GM12878 (cell line): ENCODE results near the gene NES. TPM values are rescaled to one million over a fixed set of nuclear protein-coding genes. Genes with fewer than 3 reads are reported as not detected.

ENCODE experiments used
- ATAC-seq: fragments of 200-7000 bp; cut with Tn5 transposase; 3 replicates; pipeline ENCODE4 v1.9.1; 2020; ENCODE audit warnings: mild to moderate bottlenecking, moderate library complexity
- BruUV-seq: library from RNA; stranded (reverse); fragments of 400-500 nt; replicated peaks from 2 replicates; lab custom pipeline; 2021; lab: Mats Ljungman, UMichigan
- CTCF ChIA-PET: fragments of 300-600 bp; sonication (Branson Sonifier 250); formaldehyde crosslinking; extraction: SDS; loops from one replicate; lab custom pipeline; 2021; ENCODE audit warnings: inconsistent platforms; lab: Yijun Ruan, JAX
- POLR2A ChIA-PET: fragments of 350-600 bp; formaldehyde crosslinking; extraction: SDS; loops from one replicate; lab custom pipeline; 2021; ENCODE audit warnings: inconsistent platforms; lab: Charles Lee
- RAD21 ChIA-PET: fragments of 300-600 bp; sonication (Branson Sonifier 250); formaldehyde crosslinking; loops from one replicate; lab custom pipeline; 2023; ENCODE audit warnings: antibody characterized with exemption; ENCODE audit not compliant: unreplicated experiment; lab: Charles Lee
- SMC1A ChIA-PET: fragments of 300-600 bp; sonication (Branson Sonifier 250); formaldehyde crosslinking; loops from one replicate; lab custom pipeline; 2023; ENCODE audit not compliant: unreplicated experiment, uncharacterized antibody; lab: Charles Lee
- DNase-seq: peaks from one replicate; pipeline ENCODE4 v3.0.0-alpha.2; 2011; ENCODE audit warnings: low read depth, low spot score
- FAIRE-seq: peaks from 3 replicates; lab custom pipeline; 2011; peaks lifted over from hg19 to GRCh38; lab: Jason Lieb, UNC
- H2AFZ ChIP-seq: 2 replicates; pipeline ENCODE4 v1.6.0; 2011; ENCODE audit warnings: low read depth, low read length, control low read depth; ENCODE audit not compliant: control insufficient read depth
- H3K27ac ChIP-seq: 2 replicates; pipeline ENCODE4 v1.5.1; 2011; ENCODE audit warnings: control low read depth; ENCODE audit not compliant: control insufficient read depth, insufficient read depth
- H3K27me3 ChIP-seq, 2 experiments: replicated peaks in 1 of 2; 2 replicates each; pipeline versions ENCODE4 v1.6.0 to v1.6.1; 2011; ENCODE audit warnings: low read length in 1 of 2; ENCODE audit not compliant: control insufficient read depth in 2 of 2, insufficient read depth in 2 of 2
- H3K36me3 ChIP-seq, 2 experiments: 2 replicates each; pipeline ENCODE4 v1.5.1; 2011; ENCODE audit warnings: low read length in 1 of 2; ENCODE audit not compliant: control insufficient read depth in 2 of 2, insufficient read depth in 2 of 2
- H3K4me1 ChIP-seq: 2 replicates; pipeline ENCODE4 v1.6.1; 2011; ENCODE audit warnings: mild to moderate bottlenecking, low read length, moderate library complexity, mixed read lengths; ENCODE audit not compliant: control insufficient read depth, insufficient read depth
- H3K4me2 ChIP-seq: 2 replicates; pipeline ENCODE4 v1.6.0; 2011; ENCODE audit warnings: control low read depth; ENCODE audit not compliant: control insufficient read depth, insufficient read depth
- H3K4me3 ChIP-seq: fragments of 200-600 bp; sonication (generic); 2 replicates; pipeline ENCODE4 v1.5.1; 2016
- H3K79me2 ChIP-seq: 2 replicates; pipeline ENCODE4 v1.6.0; 2011; ENCODE audit warnings: low read length; ENCODE audit not compliant: control insufficient read depth, insufficient read depth
- H3K9ac ChIP-seq: 2 replicates; pipeline ENCODE4 v1.8.0; 2011; ENCODE audit warnings: low read length, control low read depth, mixed read lengths; ENCODE audit not compliant: control insufficient read depth, insufficient read depth
- H3K9me3 ChIP-seq: replicated peaks from 3 replicates; pipeline ENCODE4 v1.5.1; 2011; ENCODE audit warnings: mild to moderate bottlenecking, low read length; ENCODE audit not compliant: control insufficient read depth, insufficient read depth
- H4K20me1 ChIP-seq: 2 replicates; pipeline ENCODE4 v1.6.0; 2011; ENCODE audit not compliant: control insufficient read depth, insufficient read depth
- CTCF ChIP-seq, 3 experiments: IDR thresholded peaks in 2 of 3; conservative IDR thresholded peaks in 1 of 3; 2 replicates each; pipeline ENCODE4 v1.5.1; 2011; ENCODE audit warnings: low read depth in 3 of 3, low read length in 3 of 3, mild to moderate bottlenecking in 3 of 3, control low read depth in 2 of 3, moderate library complexity in 2 of 3, inconsistent platforms in 1 of 3, mixed read lengths in 1 of 3; ENCODE audit not compliant: control insufficient read depth in 2 of 3, insufficient read depth in 1 of 3; ENCODE audit errors: extremely low read depth in 1 of 3
- HCFC1 ChIP-seq: fragments of 150-350 bp; IDR thresholded peaks from 2 replicates; pipeline ENCODE4 v1.6.1; 2014; ENCODE audit warnings: low read length
- MTA3 ChIP-seq: IDR thresholded peaks from 2 replicates; pipeline ENCODE4 v1.6.1; 2012; ENCODE audit warnings: low read length, inconsistent platforms, borderline replicate concordance
- SMC3 ChIP-seq: IDR thresholded peaks from 2 replicates; pipeline ENCODE4 v1.6.1; 2011; ENCODE audit warnings: low read length, improper control_type of control experiment, borderline replicate concordance
- WGBS: methylation state at CpG from one replicate; pipeline ENCODE4 v1.1.6; 2016; ENCODE audit warnings: low lambda C conversion rate; ENCODE audit not compliant: insufficient replicate concordance, insufficient coverage; ENCODE audit errors: missing lambda C conversion rate; 5-methylcytosine and 5-hydroxymethylcytosine counted together
- in situ Hi-C: fragments of 300-500 bp; cut with MboI; formaldehyde crosslinking; loops from 9 replicates; pipeline ENCODE4 v1.14.3; 2018; ENCODE audit warnings: mixed read lengths
- intact Hi-C: fragments of 100-400 bp; cut with micrococcal nuclease; formaldehyde crosslinking; loops from one replicate; pipeline ENCODE4 v1.14.2; 2022; ENCODE audit not compliant: unreplicated experiment
- polyA plus RNA-seq, 11 experiments: library from polyadenylated mRNA; depleted of rRNA in 4 of 11; unstranded in 6 of 11; stranded (reverse) in 5 of 11; fragments of >200 nt; fragmentation: Nextera tagmentation in 4 of 11; fragmentation: Illumina TruSeq in 1 of 11; extraction: Ambion mirVana in 4 of 11; extraction: Trizol in 1 of 11; gene quantifications; 1 replicate in 1 of 11; 2 replicates in 10 of 11; pipeline versions ENCODE4 v1.2.1 to v1.2.3, GENCODE V29; 2011 to 2016; ENCODE audit warnings: inconsistent platforms in 2 of 11, missing spikeins in 2 of 11, low read depth in 1 of 11
- total RNA-seq, 4 experiments: library from RNA; depleted of rRNA in 3 of 4; stranded (reverse); fragments of >200 nt in 3 of 4; fragmentation: Illumina TruSeq in 1 of 4; extraction: Trizol in 1 of 4; gene quantifications; 2 replicates each; pipeline versions ENCODE4 v1.2.1 to v1.2.3, GENCODE V29; 2013 to 2021

NES gene
- total and polyA plus RNA-seq, 10 of the 15 experiments (the other 5 are each of a cell fraction or from before 2014, with no cell fraction given): under 0.01 to 0.15 (median 0.02) TPM; not detected in 4

- TF ChIP-seq MTA3: no peak
These were observed 57.6 kb downstream of the NES start (continued) for GRCh38 chr1:156619582-156619955.

- Histone ChIP-seq H3K27ac (no peak within 1 kb of the TSS), H3K9me3 (no peaks in the 10 kb centered on the region), H3K36me3 (no peaks in the 10 kb centered on the region), H3K79me2 (no peaks in the 10 kb centered on the region), H3K4me2 (no peak within 1 kb of the TSS), H3K27me3 (peaks cover 10% of the 10 kb centered on the region in 2 experiments), H3K4me1 (no peaks in the 10 kb centered on the region; the same call in 1 of the 2 replicates), H3K9ac (no peak within 1 kb of the TSS), H4K20me1 (no peaks in the 10 kb centered on the region), H2AFZ (no peak within 1 kb of the TSS), H3K4me3 (no peak within 1 kb of the TSS)
- in situ Hi-C loops (no loop called here), intact Hi-C loops (no loop called here)
- FAIRE-seq (peak; percentile 76), ATAC-seq (peak; percentile 68), DNase-seq (no peak)
- ChIA-PET SMC1A (interaction anchor here (0.8 kb wide), 1 partner anchor 45 kb away, joined by 3 read pairs; no protein-coding TSS in a partner anchor), CTCF (interaction anchor here (1.2 to 3.0 kb wide), 11 partner anchors 8 to 233 kb away, joined by 3 to 16 read pairs (median 5); partner anchors contain the start of gene CRABP2), RAD21 (interaction anchor here (1.1 kb wide), 1 partner anchor 38 kb away, joined by 3 read pairs; no protein-coding TSS in a partner anchor), POLR2A (no interaction called here)
- TF ChIP-seq SMC3: peak; percentile 27; the same call in 1 of the 2 replicates
- TF ChIP-seq HCFC1: no peak
- TF ChIP-seq CTCF (IDR thresholded peaks at IDR 0.05 in 2 of 3, conservative IDR thresholded peaks at IDR 0.05 in 1 of 3; ENCODE audit: control insufficient read depth in 2 of 3, extremely low read depth in 1 of 3, insufficient read depth in 1 of 3, low read depth in 3 of 3, low read length in 3 of 3): peak; percentile 48 to 60 (median 53)
- BruUV-seq: no TSS peak
- WGBS: 6% methylated on average over 7 of the region's 7 CpGs
These were observed 58.2 kb downstream of the NES start, which contains the start of gene HAPLN2 for GRCh38 chr1:156618853-156619581. Gene HAPLN2 (plus strand): TSS chr1:156619415. CDS start chr1:156623491, 4,076 bp downstream.

Other genes with a start within 250 kb of the NES start
Only the 7 nearest of the 18 such genes appear.
- gene HAPLN2, start 58.0 kb downstream of the NES start, total RNA-seq (2014; rRNA removed): not detected in 2 replicates
- not detected in 2 replicates for gene HAPLN2, start 58.0 kb downstream of the NES start, total RNA-seq (2014; rRNA removed; fragmentation: Illumina TruSeq; extraction: Trizol)
- not detected in 2 replicates for gene HAPLN2, start 58.0 kb downstream of the NES start, total RNA-seq (2021)
- gene HAPLN2, start 58.0 kb downstream of the NES start, polyA plus RNA-seq (2011; rRNA removed): not detected in 2 replicates
- not detected in 2 replicates for gene HAPLN2, start 58.0 kb downstream of the NES start, polyA plus RNA-seq (2014; fragmentation: Illumina TruSeq; extraction: Trizol)
- not detected for gene HAPLN2, start 58.0 kb downstream of the NES start, polyA plus RNA-seq (2014; fragmentation: Nextera tagmentation; extraction: Ambion mirVana)
- gene HAPLN2, start 58.0 kb downstream of the NES start, polyA plus RNA-seq (2014; rRNA removed): 0.15 TPM in 1 of 2 replicates, not detected in the other
- under 1 TPM in 1 of 2 experiments, not detected in 1; 0.24 TPM for gene HAPLN2, start 58.0 kb downstream of the NES start, polyA plus RNA-seq (2016; fragmentation: Nextera tagmentation; extraction: Ambion mirVana)
- 0.11 and 0.40 TPM in 2 replicates for gene BCAN, start 35.3 kb downstream of the NES start, total RNA-seq (2014; rRNA removed)
- gene BCAN, start 35.3 kb downstream of the NES start, total RNA-seq (2014; rRNA removed; fragmentation: Illumina TruSeq; extraction: Trizol): 0.09 TPM in 1 of 2 replicates, not detected in the other
- 0.18 and 0.24 TPM in 2 replicates for gene BCAN, start 35.3 kb downstream of the NES start, total RNA-seq (2021)
- gene BCAN, start 35.3 kb downstream of the NES start, polyA plus RNA-seq (2011; rRNA removed): 0.04 and 0.10 TPM in 2 replicates
- 0.12 and 0.17 TPM in 2 replicates for gene BCAN, start 35.3 kb downstream of the NES start, polyA plus RNA-seq (2014; fragmentation: Illumina TruSeq; extraction: Trizol)
- gene BCAN, start 35.3 kb downstream of the NES start, polyA plus RNA-seq (2014; fragmentation: Nextera tagmentation; extraction: Ambion mirVana): under 1 TPM; 0.05 to 0.06 TPM
- 0.23 and 0.25 TPM in 2 replicates for gene BCAN, start 35.3 kb downstream of the NES start, polyA plus RNA-seq (2014; rRNA removed)
- 1 to 10 TPM in 1 of 2 experiments, under 1 TPM in 1; 0.75 to 1.3 TPM for gene BCAN, start 35.3 kb downstream of the NES start, polyA plus RNA-seq (2016; fragmentation: Nextera tagmentation; extraction: Ambion mirVana)
- 0.56 TPM in 1 of 2 replicates, not detected in the other for gene CRABP2, start 28.2 kb upstream of the NES start, total RNA-seq (2014; rRNA removed)
- gene CRABP2, start 28.2 kb upstream of the NES start, total RNA-seq (2014; rRNA removed; fragmentation: Illumina TruSeq; extraction: Trizol): 0.40 and 0.83 TPM in 2 replicates
- gene CRABP2, start 28.2 kb upstream of the NES start, total RNA-seq (2021): 1.2 and 1.3 TPM in 2 replicates
- 0.22 TPM in 1 of 2 replicates, not detected in the other for gene CRABP2, start 28.2 kb upstream of the NES start, polyA plus RNA-seq (2011; rRNA removed)
- 1.1 and 3.6 TPM in 2 replicates for gene CRABP2, start 28.2 kb upstream of the NES start, polyA plus RNA-seq (2014; fragmentation: Illumina TruSeq; extraction: Trizol)
- under 1 TPM; 0.21 to 0.31 TPM for gene CRABP2, start 28.2 kb upstream of the NES start, polyA plus RNA-seq (2014; fragmentation: Nextera tagmentation; extraction: Ambion mirVana)
- 0.41 and 1.0 TPM in 2 replicates for gene CRABP2, start 28.2 kb upstream of the NES start, polyA plus RNA-seq (2014; rRNA removed)
- under 1 TPM; 0.25 to 0.42 TPM for gene CRABP2, start 28.2 kb upstream of the NES start, polyA plus RNA-seq (2016; fragmentation: Nextera tagmentation; extraction: Ambion mirVana)
- 19.8 and 22.0 TPM in 2 replicates for gene METTL25B, start 51.1 kb upstream of the NES start, total RNA-seq (2014; rRNA removed)
- 12.7 and 13.6 TPM in 2 replicates for gene METTL25B, start 51.1 kb upstream of the NES start, total RNA-seq (2014; rRNA removed; fragmentation: Illumina TruSeq; extraction: Trizol)
- gene METTL25B, start 51.1 kb upstream of the NES start, total RNA-seq (2021): 22.2 and 25.2 TPM in 2 replicates
- gene METTL25B, start 51.1 kb upstream of the NES start, polyA plus RNA-seq (2011; rRNA removed): 10.3 and 15.2 TPM in 2 replicates
- 11.8 and 14.4 TPM in 2 replicates for gene METTL25B, start 51.1 kb upstream of the NES start, polyA plus RNA-seq (2014; fragmentation: Illumina TruSeq; extraction: Trizol)
- 1 to 10 TPM; 5.9 to 8.6 TPM for gene METTL25B, start 51.1 kb upstream of the NES start, polyA plus RNA-seq (2014; fragmentation: Nextera tagmentation; extraction: Ambion mirVana)
- 23.5 and 25.7 TPM in 2 replicates for gene METTL25B, start 51.1 kb upstream of the NES start, polyA plus RNA-seq (2014; rRNA removed)
- gene METTL25B, start 51.1 kb upstream of the NES start, polyA plus RNA-seq (2016; fragmentation: Nextera tagmentation; extraction: Ambion mirVana): 10 to 100 TPM; 11.7 to 12.2 TPM
- gene ISG20L2, start 51.4 kb upstream of the NES start, total RNA-seq (2014; rRNA removed): 42.1 and 44.8 TPM in 2 replicates
- gene ISG20L2, start 51.4 kb upstream of the NES start, total RNA-seq (2014; rRNA removed; fragmentation: Illumina TruSeq; extraction: Trizol): 49.2 and 55.7 TPM in 2 replicates
- gene ISG20L2, start 51.4 kb upstream of the NES start, total RNA-seq (2021): 40.0 and 48.3 TPM in 2 replicates
- gene ISG20L2, start 51.4 kb upstream of the NES start, polyA plus RNA-seq (2011; rRNA removed): 43.9 and 55.3 TPM in 2 replicates
- gene ISG20L2, start 51.4 kb upstream of the NES start, polyA plus RNA-seq (2014; fragmentation: Illumina TruSeq; extraction: Trizol): 111 and 112 TPM in 2 replicates
- 10 to 100 TPM; 16.4 to 26.1 TPM for gene ISG20L2, start 51.4 kb upstream of the NES start, polyA plus RNA-seq (2014; fragmentation: Nextera tagmentation; extraction: Ambion mirVana)
- gene ISG20L2, start 51.4 kb upstream of the NES start, polyA plus RNA-seq (2014; rRNA removed): 49.2 and 56.2 TPM in 2 replicates
- 10 to 100 TPM; 45.5 to 47.7 TPM for gene ISG20L2, start 51.4 kb upstream of the NES start, polyA plus RNA-seq (2016; fragmentation: Nextera tagmentation; extraction: Ambion mirVana)
- 131 and 135 TPM in 2 replicates for gene MRPL24, start 63.7 kb upstream of the NES start, total RNA-seq (2014; rRNA removed)
- 119 and 120 TPM in 2 replicates for gene MRPL24, start 63.7 kb upstream of the NES start, total RNA-seq (2014; rRNA removed; fragmentation: Illumina TruSeq; extraction: Trizol)
- 87.4 and 104 TPM in 2 replicates for gene MRPL24, start 63.7 kb upstream of the NES start, total RNA-seq (2021)
- 84.8 and 98.9 TPM in 2 replicates for gene MRPL24, start 63.7 kb upstream of the NES start, polyA plus RNA-seq (2011; rRNA removed)
- 172 and 173 TPM in 2 replicates for gene MRPL24, start 63.7 kb upstream of the NES start, polyA plus RNA-seq (2014; fragmentation: Illumina TruSeq; extraction: Trizol)
- 100 to 1,000 TPM; 245 to 269 TPM for gene MRPL24, start 63.7 kb upstream of the NES start, polyA plus RNA-seq (2014; fragmentation: Nextera tagmentation; extraction: Ambion mirVana)
- gene MRPL24, start 63.7 kb upstream of the NES start, polyA plus RNA-seq (2014; rRNA removed): 154 and 180 TPM in 2 replicates
- gene MRPL24, start 63.7 kb upstream of the NES start, polyA plus RNA-seq (2016; fragmentation: Nextera tagmentation; extraction: Ambion mirVana): 100 to 1,000 TPM; 132 to 136 TPM
- 237 and 258 TPM in 2 replicates for gene HDGF, start 74.3 kb upstream of the NES start, total RNA-seq (2014; rRNA removed)
- gene HDGF, start 74.3 kb upstream of the NES start, total RNA-seq (2014; rRNA removed; fragmentation: Illumina TruSeq; extraction: Trizol): 267 and 277 TPM in 2 replicates
- 261 and 271 TPM in 2 replicates for gene HDGF, start 74.3 kb upstream of the NES start, total RNA-seq (2021)
- gene HDGF, start 74.3 kb upstream of the NES start, polyA plus RNA-seq (2011; rRNA removed): 200 and 203 TPM in 2 replicates
- gene HDGF, start 74.3 kb upstream of the NES start, polyA plus RNA-seq (2014; fragmentation: Illumina TruSeq; extraction: Trizol): 372 and 388 TPM in 2 replicates
- gene HDGF, start 74.3 kb upstream of the NES start, polyA plus RNA-seq (2014; fragmentation: Nextera tagmentation; extraction: Ambion mirVana): 10 to 100 TPM; 28.3 to 65.9 TPM
- 217 and 223 TPM in 2 replicates for gene HDGF, start 74.3 kb upstream of the NES start, polyA plus RNA-seq (2014; rRNA removed)
- gene HDGF, start 74.3 kb upstream of the NES start, polyA plus RNA-seq (2016; fragmentation: Nextera tagmentation; extraction: Ambion mirVana): 10 to 100 TPM; 45.1 to 81.9 TPM